Loucy (cell line): ENCODE measurements around the gene SHMT2.

Experiments
- H2AFZ ChIP-seq: fragments of 200-600 bp; sonication (generic); 2 replicates; pipeline ENCODE4 v1.6.0; 2016; ENCODE audit warnings: antibody characterized with exemption, mild to moderate bottlenecking, low read length, moderate library complexity
- H3F3A ChIP-seq: fragments of 200-600 bp; 2 replicates; pipeline ENCODE4 v1.6.0; 2016; ENCODE audit warnings: antibody characterized with exemption, low read depth, mild to moderate bottlenecking
- H3K27me3 ChIP-seq: fragments of 200-600 bp; sonication (generic); 2 replicates; pipeline ENCODE4 v1.6.1; 2014; ENCODE audit warnings: low read length, mild to moderate bottlenecking; ENCODE audit not compliant: insufficient read depth, poor library complexity, severe bottlenecking
- H3K36me3 ChIP-seq: fragments of 200-600 bp; sonication (generic); 2 replicates; pipeline ENCODE4 v1.6.1; 2016; ENCODE audit warnings: low read length; ENCODE audit not compliant: insufficient read depth
- H3K4me1 ChIP-seq: fragments of 200-600 bp; sonication (generic); 2 replicates; pipeline ENCODE4 v1.5.1; 2014; ENCODE audit warnings: low read length, mild to moderate bottlenecking; ENCODE audit not compliant: insufficient read depth, poor library complexity, severe bottlenecking
- H3K4me2 ChIP-seq: fragments of 200-600 bp; sonication (generic); 2 replicates; pipeline ENCODE4 v1.6.0; 2014; ENCODE audit warnings: antibody characterized with exemption, low read length, low read depth, mild to moderate bottlenecking; ENCODE audit not compliant: poor library complexity, severe bottlenecking
- H3K4me3 ChIP-seq: fragments of 200-600 bp; sonication (generic); 2 replicates; pipeline ENCODE4 v1.5.1; 2014; ENCODE audit warnings: low read length, mild to moderate bottlenecking, mixed read lengths; ENCODE audit not compliant: poor library complexity, severe bottlenecking
- H3K79me2 ChIP-seq: fragments of 200-600 bp; sonication (generic); 2 replicates; pipeline ENCODE4 v1.6.1; 2014; ENCODE audit warnings: low read length; ENCODE audit not compliant: insufficient read depth
- H3K9ac ChIP-seq: fragments of 200-600 bp; sonication (generic); 2 replicates; pipeline ENCODE4 v1.6.0; 2014; ENCODE audit warnings: mild to moderate bottlenecking, low read depth, low read length, moderate library complexity; ENCODE audit not compliant: poor library complexity, severe bottlenecking
- H3K9me2 ChIP-seq: fragments of 200-600 bp; sonication (generic); replicated peaks from 2 replicates; pipeline ENCODE4 v1.6.1; 2016; ENCODE audit warnings: low read depth, low read length, mixed read lengths
- H3K9me3 ChIP-seq: fragments of 200-600 bp; sonication (generic); 2 replicates; pipeline ENCODE4 v1.6.1; 2014; ENCODE audit warnings: mild to moderate bottlenecking, antibody characterized with exemption, low read length, low read depth; ENCODE audit not compliant: insufficient read depth
- H4K20me1 ChIP-seq: fragments of 200-600 bp; sonication (generic); 2 replicates; pipeline ENCODE4 v1.6.0; 2014; ENCODE audit warnings: antibody characterized with exemption, low read length, mild to moderate bottlenecking; ENCODE audit not compliant: insufficient read depth, poor library complexity, severe bottlenecking
- EZH2phosphoT487 ChIP-seq: fragments of 200-600 bp; IDR thresholded peaks from 2 replicates; pipeline ENCODE4 v1.6.1; 2018; ENCODE audit warnings: antibody characterized with exemption, mild to moderate bottlenecking, moderate library complexity, borderline replicate concordance
- TF ChIP-seq, protein P1 (sequence below): fragments of 200-600 bp; sonication (generic); conservative IDR thresholded peaks from 2 replicates; pipeline ENCODE4 v1.5.1; 2014; ENCODE audit warnings: mild to moderate bottlenecking, antibody characterized with exemption, low read length

The SHMT2 gene

DNA sequence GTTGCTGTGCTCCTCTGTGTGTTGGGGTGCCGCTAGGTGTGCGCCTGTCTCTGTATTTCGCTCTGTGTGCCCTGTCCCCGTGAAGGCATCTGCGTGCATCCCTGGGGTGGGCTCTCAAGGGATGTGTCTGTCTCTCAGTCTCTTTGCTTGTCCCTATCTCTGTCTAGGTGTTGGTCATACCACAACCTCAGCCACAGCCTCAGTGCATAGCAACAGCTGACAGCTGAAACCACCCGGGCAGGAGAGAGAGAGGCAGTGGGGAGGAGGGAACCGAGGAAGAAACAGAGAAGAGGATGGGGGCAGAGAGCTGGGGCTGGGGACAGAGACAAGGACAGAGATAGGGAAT is 13.9 kb upstream of the SHMT2 start:
- Histone ChIP-seq H3F3A (no peaks in the 10 kb centered on the region), H3K36me3 (no peaks in the 10 kb centered on the region), H3K9me2 (no peaks in the 10 kb centered on the region), H3K9ac (no peak overlapping the region), H4K20me1 (no peaks in the 10 kb centered on the region), H3K79me2 (no peaks in the 10 kb centered on the region), H3K4me3 (no peak overlapping the region), H2AFZ (no peak overlapping the region), H3K4me2 (no peak overlapping the region), H3K27me3 (no peaks in the 10 kb centered on the region), H3K4me1 (peaks cover 9% of the 10 kb centered on the region), H3K9me3 (no peaks in the 10 kb centered on the region)
- TF ChIP-seq, protein P1, sequence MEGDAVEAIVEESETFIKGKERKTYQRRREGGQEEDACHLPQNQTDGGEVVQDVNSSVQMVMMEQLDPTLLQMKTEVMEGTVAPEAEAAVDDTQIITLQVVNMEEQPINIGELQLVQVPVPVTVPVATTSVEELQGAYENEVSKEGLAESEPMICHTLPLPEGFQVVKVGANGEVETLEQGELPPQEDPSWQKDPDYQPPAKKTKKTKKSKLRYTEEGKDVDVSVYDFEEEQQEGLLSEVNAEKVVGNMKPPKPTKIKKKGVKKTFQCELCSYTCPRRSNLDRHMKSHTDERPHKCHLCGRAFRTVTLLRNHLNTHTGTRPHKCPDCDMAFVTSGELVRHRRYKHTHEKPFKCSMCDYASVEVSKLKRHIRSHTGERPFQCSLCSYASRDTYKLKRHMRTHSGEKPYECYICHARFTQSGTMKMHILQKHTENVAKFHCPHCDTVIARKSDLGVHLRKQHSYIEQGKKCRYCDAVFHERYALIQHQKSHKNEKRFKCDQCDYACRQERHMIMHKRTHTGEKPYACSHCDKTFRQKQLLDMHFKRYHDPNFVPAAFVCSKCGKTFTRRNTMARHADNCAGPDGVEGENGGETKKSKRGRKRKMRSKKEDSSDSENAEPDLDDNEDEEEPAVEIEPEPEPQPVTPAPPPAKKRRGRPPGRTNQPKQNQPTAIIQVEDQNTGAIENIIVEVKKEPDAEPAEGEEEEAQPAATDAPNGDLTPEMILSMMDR = no peak
- TF ChIP-seq EZH2phosphoT487 = no peak

DNA sequence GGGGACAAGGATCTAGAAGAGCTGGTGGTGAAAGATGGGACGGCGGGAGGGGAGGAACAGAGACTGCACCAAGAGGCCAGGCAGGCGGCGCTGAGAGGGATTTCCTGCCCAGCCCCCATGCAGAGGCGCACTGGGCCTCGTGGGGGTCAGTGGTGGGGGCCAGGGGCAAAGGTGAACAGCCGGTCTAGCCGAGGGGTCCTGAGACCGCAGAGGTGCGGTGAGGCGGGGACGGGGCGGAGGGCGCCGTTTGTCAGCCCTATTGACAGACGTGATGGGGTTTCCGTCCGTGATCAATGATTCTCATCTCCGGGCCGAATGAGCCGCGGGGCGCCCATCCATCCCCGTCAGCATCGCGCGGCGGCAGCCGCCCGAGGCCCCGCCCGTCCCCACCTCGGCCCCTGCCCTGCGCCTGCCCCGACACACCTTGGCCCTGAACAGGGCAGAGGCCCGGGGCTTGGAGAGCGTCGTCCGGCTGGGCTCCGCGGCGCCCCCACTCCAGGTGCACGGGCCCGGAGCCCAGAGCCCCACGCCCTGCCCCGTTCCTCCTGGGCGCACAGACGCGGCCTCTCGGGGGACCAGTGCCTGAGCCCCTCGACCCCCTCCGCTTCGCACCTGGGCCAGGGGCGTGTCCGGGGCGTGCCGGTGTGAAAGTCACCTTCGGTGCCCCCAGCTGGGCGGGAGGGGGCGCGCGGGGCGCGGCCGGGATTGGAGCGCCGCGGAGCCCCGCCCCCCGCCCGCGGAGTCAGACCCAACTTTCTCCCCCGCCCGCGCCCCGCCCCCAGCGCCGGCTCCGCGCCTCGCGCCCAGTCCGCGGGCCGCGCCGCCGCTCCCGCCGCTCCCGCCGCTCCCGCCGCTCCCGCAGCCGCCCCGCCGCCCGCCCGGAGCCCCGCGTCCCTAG is 13.2 kb upstream of the SHMT2 start, which contains the start of gene NXPH4:
Gene NXPH4, plus strand, starts transcription at position 781 of the 898 bp plus-strand sequence. CDS start 176 bp downstream, outside the sequence.
- no peaks in the 10 kb centered on the region for H3K9me3 ChIP-seq
- no peak within 1 kb of the TSS for H3K4me3 ChIP-seq
- H2AFZ ChIP-seq = no peak within 1 kb of the TSS
- H3K4me2 ChIP-seq = no peak within 1 kb of the TSS
- H3K4me1 ChIP-seq = peaks cover 9% of the 10 kb centered on the region
- no peaks in the 10 kb centered on the region for H4K20me1 ChIP-seq
- no peaks in the 10 kb centered on the region for H3K9me2 ChIP-seq
- TF ChIP-seq EZH2phosphoT487 = no peak
- TF ChIP-seq, protein P1 = no peak
- no peaks in the 10 kb centered on the region for H3K27me3 ChIP-seq
- no peaks in the 10 kb centered on the region for H3K36me3 ChIP-seq
- no peak within 1 kb of the TSS for H3K9ac ChIP-seq
- no peaks in the 10 kb centered on the region for H3K79me2 ChIP-seq
- no peaks in the 10 kb centered on the region for H3F3A ChIP-seq

DNA sequence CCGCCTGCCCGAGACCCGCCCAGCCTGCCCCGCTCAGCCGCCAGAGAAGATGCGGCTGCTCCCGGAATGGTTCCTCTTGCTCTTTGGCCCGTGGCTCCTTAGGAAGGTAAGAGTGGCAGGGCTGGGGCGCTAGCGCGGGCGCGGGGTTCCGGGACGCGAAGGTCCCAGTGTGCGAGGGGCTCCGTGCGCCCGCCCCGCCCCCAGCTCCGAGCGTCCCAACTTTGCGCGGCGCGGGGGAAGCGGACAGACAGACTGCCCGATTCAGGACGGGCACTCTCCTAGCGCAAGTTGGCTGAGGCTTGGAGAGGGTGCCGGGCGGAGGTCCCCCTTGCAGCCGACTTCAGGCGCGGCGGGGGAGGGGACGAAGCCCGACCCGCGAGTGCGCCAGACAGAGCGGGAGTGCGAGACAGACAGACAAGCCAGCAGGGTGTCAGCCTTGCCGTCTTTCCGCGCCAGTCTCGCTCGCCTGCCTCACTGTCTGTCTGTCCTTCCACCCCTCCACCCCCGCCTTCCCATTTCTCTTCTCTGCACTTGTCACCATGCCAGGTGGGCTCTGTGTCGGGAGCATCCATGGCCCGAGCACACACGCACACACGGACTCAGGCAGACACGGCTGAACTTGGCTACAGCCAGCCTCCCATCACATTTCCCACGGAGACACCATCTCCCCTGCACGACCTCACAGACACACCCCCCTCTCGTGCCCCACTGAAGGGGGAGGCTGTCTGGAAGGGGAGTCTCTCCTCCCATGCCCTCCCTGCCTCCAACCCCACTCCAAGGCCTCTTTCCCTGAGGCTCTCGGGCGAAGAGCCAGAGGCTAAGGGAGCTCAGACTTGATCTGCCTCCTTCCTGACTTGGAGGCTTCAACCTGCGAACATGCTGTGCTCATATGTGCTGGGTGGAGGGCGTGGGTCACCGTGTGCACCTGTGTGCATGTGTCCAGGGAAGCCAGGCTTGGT is 12.3 kb upstream of the SHMT2 start:
- Histone ChIP-seq H3K27me3 (no peaks in the 10 kb centered on the region), H2AFZ (no peak overlapping the region), H3K9me2 (no peaks in the 10 kb centered on the region), H3K4me2 (no peak overlapping the region), H3K9ac (no peak overlapping the region), H3K79me2 (no peaks in the 10 kb centered on the region), H3K9me3 (no peaks in the 10 kb centered on the region), H4K20me1 (no peaks in the 10 kb centered on the region), H3K36me3 (no peaks in the 10 kb centered on the region), H3K4me1 (peaks cover 9% of the 10 kb centered on the region), H3F3A (no peaks in the 10 kb centered on the region), H3K4me3 (no peak overlapping the region)
- TF ChIP-seq EZH2phosphoT487 = no peak
- TF ChIP-seq, protein P1 = no peak
